Thyroid gland (tissue), 4 donors: ENCODE results near the gene KIF1B. TPM values are rescaled to one million over a fixed set of nuclear protein-coding genes. Genes with fewer than 3 reads are reported as not detected.
"Not testable (repeated sequence)": the region's sequence is repeated elsewhere in the genome, so short reads cannot be mapped to it uniquely, and the experiment has no call there.

Experiments
- DNase-seq, 2 donors: peaks; one replicate each; pipeline ENCODE4 v3.0.0-alpha.2; 2019
- H3K27ac ChIP-seq, 3 donors: fragments of 200-600 bp; sonication (generic); 1 replicate in 2 of 3; 2 replicates in 1 of 3; pipeline ENCODE4 v1.5.1; 2016 to 2019; ENCODE audit warnings: mild to moderate bottlenecking in 1 of 3, moderate library complexity in 1 of 3
- H3K27me3 ChIP-seq: fragments of 200-600 bp; sonication (generic); one replicate; pipeline ENCODE4 v1.5.1; 2019
- H3K36me3 ChIP-seq, 2 donors: fragments of 200-600 bp; sonication (generic); one replicate each; pipeline ENCODE4 v1.5.1; 2016 to 2019
- H3K4me1 ChIP-seq, 2 donors: fragments of 200-600 bp; sonication (generic); one replicate each; pipeline ENCODE4 v1.5.1; 2017 to 2019
- H3K4me3 ChIP-seq, 3 donors: fragments of 200-600 bp; sonication (generic); replicated peaks in 1 of 3; 1 replicate in 2 of 3; 2 replicates in 1 of 3; pipeline ENCODE4 v1.5.1; 2016; ENCODE audit warnings: mild to moderate bottlenecking in 1 of 3
- H3K9me3 ChIP-seq: fragments of 200-600 bp; sonication (generic); one replicate; pipeline ENCODE4 v1.5.1; 2017
- CTCF ChIP-seq, 6 experiments: fragments of 200-600 bp in 3 of 6; fragments of 450-650 bp in 3 of 6; sonication (generic) in 3 of 6; IDR thresholded peaks; one replicate each; pipeline ENCODE4 v1.5.1; 2016 to 2019; ENCODE audit warnings: antibody characterized with exemption in 6 of 6, mild to moderate bottlenecking in 2 of 6, inconsistent platforms in 1 of 6, moderate library complexity in 1 of 6
- POLR2A ChIP-seq, 2 donors: fragments of 450-650 bp; IDR thresholded peaks; one replicate each; pipeline ENCODE4 v1.6.1; 2017; ENCODE audit warnings: antibody characterized with exemption in 2 of 2, mild to moderate bottlenecking in 2 of 2, moderate library complexity in 1 of 2
- WGBS, 2 donors: methylation state at CpG; one replicate each; pipeline ENCODE4 v1.1.5; 2017; 5-methylcytosine and 5-hydroxymethylcytosine counted together
- intact Hi-C: fragments of 100-400 bp; cut with DNase I; formaldehyde crosslinking; loops from one replicate; pipeline ENCODE4 v1.15.1; 2023
- total RNA-seq, 4 donors: library from RNA; depleted of rRNA; stranded (reverse); fragments of >200 nt; gene quantifications; one replicate each; pipeline ENCODE4 v1.2.3, GENCODE V29; 2016

Gene KIF1B
- total RNA-seq, 4 donors from 2014 or later, result 51.7 to 70.5 (median 53.5) TPM

DNA sequence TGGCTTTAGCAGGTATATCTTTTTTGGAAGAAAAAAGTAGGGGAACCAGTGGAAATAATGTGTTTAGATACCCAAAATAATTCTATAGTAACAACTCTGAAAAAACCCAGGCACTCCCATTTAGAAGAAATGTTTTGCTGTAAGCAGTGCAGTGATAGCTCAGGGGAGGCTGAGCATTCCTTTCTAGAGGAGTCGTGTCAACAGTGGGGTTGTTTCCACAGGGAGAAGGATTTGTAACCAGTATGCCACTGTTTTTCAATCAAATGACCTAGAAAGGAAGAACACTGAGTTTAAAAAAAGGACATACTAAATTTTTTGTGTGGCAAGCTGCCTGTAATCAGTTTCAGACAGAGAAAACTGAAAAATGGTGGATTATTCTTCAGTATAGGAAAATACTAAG is 190.9 kb downstream of the KIF1B start:
- Histone ChIP-seq H3K27me3 (no peaks in the 10 kb centered on the region), H3K9me3 (no peaks in the 10 kb centered on the region), H3K36me3 (peaks cover 38 to 40% of the 10 kb centered on the region in 2 donors), H3K27ac (no peak overlapping the region), H3K4me3 (no peak overlapping the region), H3K4me1 (peaks cover 15 to 23% of the 10 kb centered on the region in 2 donors)
- 50 to 64% methylated on average over 1 of the region's 1 CpG for WGBS, 2 donors
- intact Hi-C loops, result no loop called here
- no peak for TF ChIP-seq POLR2A (IDR thresholded peaks at IDR 0.05)
- TF ChIP-seq CTCF (IDR thresholded peaks at IDR 0.05), result no peak
- no peak for DNase-seq

DNA sequence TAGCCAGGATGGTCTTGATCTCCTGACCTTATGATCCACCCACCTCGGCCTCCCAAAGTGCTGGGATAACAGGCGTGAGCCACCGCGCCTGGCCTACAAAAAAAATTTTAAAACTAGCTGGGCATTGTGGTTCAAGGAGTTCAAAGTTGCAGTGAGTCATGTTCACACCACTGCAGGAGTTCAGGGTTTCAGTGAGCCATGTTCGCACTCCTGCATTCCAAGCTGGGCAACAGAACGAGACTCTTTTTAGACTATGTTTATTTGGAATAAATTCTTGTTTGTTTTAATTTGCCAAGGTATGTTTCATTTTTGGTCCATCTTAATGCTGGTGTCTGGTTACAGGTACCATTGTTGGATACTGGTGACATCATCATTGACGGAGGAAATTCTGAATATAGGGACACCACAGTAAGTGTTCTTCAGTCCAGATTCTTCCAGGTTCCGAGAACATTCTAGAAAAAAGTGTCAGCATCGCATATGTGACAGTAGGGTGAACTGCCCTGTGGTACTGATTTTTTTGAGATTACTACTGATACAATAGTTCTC is 192.4 kb downstream of the KIF1B start:
- TF ChIP-seq POLR2A (IDR thresholded peaks at IDR 0.05) (no peak), CTCF (IDR thresholded peaks at IDR 0.05) (no peak)
- Histone ChIP-seq H3K4me3 (no peak overlapping the region), H3K27ac (no peak overlapping the region), H3K36me3 (peaks cover 40 to 53% of the 10 kb centered on the region in 2 donors), H3K4me1 (peaks cover 12 to 17% of the 10 kb centered on the region in 2 donors), H3K27me3 (no peaks in the 10 kb centered on the region), H3K9me3 (no peaks in the 10 kb centered on the region)
- no peak for DNase-seq
- intact Hi-C loops, result no loop called here
- WGBS, 2 donors, result 90 to 98% methylated on average over 9 of the region's 9 CpGs

DNA sequence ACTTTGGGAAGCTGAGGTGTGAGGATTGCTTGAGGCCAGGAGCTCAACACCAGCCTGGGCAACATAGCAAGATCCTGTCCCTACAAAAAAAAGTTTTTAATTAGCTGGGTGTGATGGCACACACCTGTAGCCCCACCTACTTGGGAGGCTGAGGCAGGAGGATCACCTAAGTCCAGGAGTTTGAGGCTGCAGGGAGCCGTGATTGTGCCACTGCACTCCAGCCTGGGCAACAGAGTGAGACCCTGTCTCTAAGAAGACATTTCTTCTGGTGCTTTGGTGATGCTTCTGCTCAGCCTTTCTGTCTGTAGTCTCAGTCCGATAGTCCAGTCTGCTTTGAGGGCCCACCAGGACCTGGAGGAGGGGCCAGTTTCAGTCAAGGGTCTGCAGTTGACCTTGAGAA is 196.8 kb downstream of the KIF1B start:
- no peak for DNase-seq
- no peak for TF ChIP-seq POLR2A (IDR thresholded peaks at IDR 0.05)
- TF ChIP-seq CTCF (IDR thresholded peaks at IDR 0.05), result no peak
- intact Hi-C loops, result no loop called here
- Histone ChIP-seq H3K27me3 (no peaks in the 10 kb centered on the region), H3K4me1 (no peaks in the 10 kb centered on the region), H3K9me3 (no peaks in the 10 kb centered on the region), H3K27ac (no peak overlapping the region), H3K4me3 (no peak overlapping the region), H3K36me3 (peaks cover 68 to 87% of the 10 kb centered on the region in 2 donors)
- WGBS, 2 donors, result 92 to 100% methylated on average over 1 to 2 of the region's 2 CpGs

GRCh38 chr1:10415211-10415930 is 205.0 kb downstream of the KIF1B start:
- H3K36me3 ChIP-seq, result peaks cover 78% of the 10 kb centered on the region in 2 donors
- no peaks in the 10 kb centered on the region for H3K27me3 ChIP-seq
- peak in 1 of 2 donors; percentile 21 for DNase-seq
- TF ChIP-seq POLR2A (IDR thresholded peaks at IDR 0.05) (no peak), CTCF (IDR thresholded peaks at IDR 0.05) (no peak)
- H3K4me1 ChIP-seq, result no peaks in the 10 kb centered on the region
- intact Hi-C loops, result no loop called here
- H3K9me3 ChIP-seq, result no peaks in the 10 kb centered on the region
- H3K27ac ChIP-seq, result peak overlapping the region in 1 of 3 donors; percentile 17
- H3K4me3 ChIP-seq, result no peak overlapping the region
- WGBS, 2 donors, result 82 to 83% methylated on average over 6 of the region's 6 CpGs

DNA sequence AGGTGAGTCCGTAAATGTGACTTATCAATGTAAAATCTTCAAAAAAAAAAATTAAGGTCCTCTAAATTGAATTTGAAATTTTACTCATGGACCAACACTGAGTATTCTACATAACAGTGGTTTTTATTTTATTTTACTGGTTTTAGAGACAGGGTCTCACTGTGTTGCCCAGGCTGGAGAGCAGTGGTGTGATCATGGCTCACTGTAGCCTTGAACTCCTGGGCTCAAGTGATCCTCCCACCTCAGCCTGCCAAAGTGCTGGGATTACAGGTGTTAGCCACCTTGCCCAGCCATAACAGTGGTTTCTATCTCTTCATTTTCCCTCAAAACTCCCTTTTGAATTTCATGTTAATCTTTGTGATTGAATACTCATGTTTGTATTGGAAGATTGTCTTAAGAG is 205.6 kb downstream of the KIF1B start:
- H3K27ac ChIP-seq, result peak overlapping the region in 1 of 3 donors; percentile 22

DNA sequence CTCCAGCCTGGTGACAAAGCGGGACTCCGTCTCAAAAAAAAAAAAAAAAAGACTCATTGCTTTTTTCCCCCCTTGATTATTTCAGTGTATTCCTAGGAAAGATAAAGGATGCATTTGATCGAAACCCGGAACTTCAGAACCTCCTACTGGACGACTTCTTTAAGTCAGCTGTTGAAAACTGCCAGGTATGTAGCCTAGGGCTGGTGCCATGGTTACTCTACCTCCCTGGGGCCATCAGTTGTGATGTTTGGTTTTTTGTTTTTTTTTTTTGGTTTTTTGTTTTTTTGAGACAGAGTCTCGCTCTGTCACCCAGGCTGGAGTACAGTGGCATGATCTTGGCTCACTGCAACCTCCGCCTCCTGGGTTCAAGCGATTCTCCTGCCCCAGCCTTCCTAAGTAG is 208.4 kb downstream of the KIF1B start:
- intact Hi-C loops, H3K4me1 ChIP-seq, H3K27me3 ChIP-seq, H3K4me3 ChIP-seq, DNase-seq, H3K27ac ChIP-seq, H3K9me3 ChIP-seq: not testable (repeated sequence)
- WGBS, 2 donors, result 92 to 96% methylated on average over 8 of the region's 8 CpGs
- peaks cover 48 to 50% of the 10 kb centered on the region in 2 donors for H3K36me3 ChIP-seq

More for the DNA sequence above, 205.6 kb downstream of the KIF1B start:
- H3K27me3 ChIP-seq, H3K4me3 ChIP-seq, H3K9me3 ChIP-seq, H3K4me1 ChIP-seq, intact Hi-C loops, DNase-seq: not testable (repeated sequence)
- WGBS, 2 donors, result 96 to 97% methylated on average over 1 of the region's 1 CpG
- peaks cover 75 to 77% of the 10 kb centered on the region in 2 donors for H3K36me3 ChIP-seq
